Activated T-helper 1 cell treated with anti-CD3 and anti-CD28 coated beads, Interleukin-12 subunit alpha, Interleukin-12 subunit beta, Interleukin-2, Interleukin-4 antibody, amounts not matched to agents 30 ng/mL and 10 ng/mL and 1 ng/mL, durations not matched to agents 14 hours and 24 hours and 36 hours (primary cell): Measurements from ENCODE around the gene MUS81. TPM values are rescaled to one million over a fixed set of nuclear protein-coding genes. Genes with fewer than 3 reads are reported as not detected.

ENCODE experiments used
- DNase-seq: peaks from one replicate; pipeline ENCODE4 v3.0.0; 2021; ENCODE audit warnings: low spot score
- H3K27ac Mint-ChIP-seq: one replicate; pipeline ENCODE4 v1.8.0; 2021; ENCODE audit warnings: mild to moderate bottlenecking, mixed read lengths
- H3K27me3 Mint-ChIP-seq: one replicate; pipeline ENCODE4 v1.8.0; 2022; ENCODE audit warnings: mild to moderate bottlenecking, moderate library complexity, mixed read lengths; ENCODE audit not compliant: insufficient read depth
- H3K36me3 Mint-ChIP-seq: one replicate; pipeline ENCODE4 v1.8.0; 2021; ENCODE audit warnings: low read depth, mixed read lengths
- H3K4me1 Mint-ChIP-seq: one replicate; pipeline ENCODE4 v1.8.0; 2021; ENCODE audit warnings: low read depth, mixed read lengths
- H3K4me3 Mint-ChIP-seq: one replicate; pipeline ENCODE4 v1.8.0; 2021; ENCODE audit warnings: mild to moderate bottlenecking, moderate library complexity, mixed read lengths
- H3K9me3 Mint-ChIP-seq: one replicate; pipeline ENCODE4 v1.8.0; 2021; ENCODE audit warnings: mixed read lengths
- intact Hi-C: fragments of 100-400 bp; cut with micrococcal nuclease; formaldehyde crosslinking; loops from one replicate; pipeline ENCODE4 v1.15.1; 2024
- total RNA-seq: library from RNA; stranded (reverse); gene quantifications from 2 replicates; pipeline ENCODE4 v1.2.3, GENCODE V29; 2022

The MUS81 gene
- total RNA-seq, 1 donor from 2014 or later: 77.7 TPM

- Mint-ChIP-seq H3K36me3 (peaks cover 23% of the 10 kb centered on the region), H3K4me1 (peaks cover 33% of the 10 kb centered on the region)
- intact Hi-C loops: no loop called here
Observed at GRCh38 chr11:65898656-65899355, 38.6 kb downstream of the MUS81 start.

GRCh38 chr11:65899356-65900124 lies 39.3 kb downstream of the MUS81 start:
- intact Hi-C loops: loop anchor here (1.0 to 2.0 kb wide), 6 partner anchors 9 to 103 kb away; partner anchors contain the start of genes BANF1, C11orf68, CCDC85B and CFL1
- Mint-ChIP-seq H3K9me3 (no peaks in the 10 kb centered on the region), H3K36me3 (peaks cover 20% of the 10 kb centered on the region), H3K27ac (peak overlapping the region; percentile 58), H3K27me3 (peaks cover 8% of the 10 kb centered on the region), H3K4me1 (peaks cover 26% of the 10 kb centered on the region), H3K4me3 (peak overlapping the region; percentile 82)
- DNase-seq: peak; percentile 57

More at GRCh38 chr11:65898656-65899355, 38.6 kb downstream of the MUS81 start:
- no peak for DNase-seq
- Mint-ChIP-seq H3K9me3 (no peaks in the 10 kb centered on the region), H3K4me3 (peak overlapping the region; percentile 84), H3K27ac (peak overlapping the region; percentile 82), H3K27me3 (peaks cover 4% of the 10 kb centered on the region)

GRCh38 chr11:65900125-65900898 lies 40.1 kb downstream of the MUS81 start, which contains the start of gene FOSL1:
Gene FOSL1 (minus strand): TSS chr11:65900388. CDS start chr11:65900339, 49 bp downstream.
- no peaks in the 10 kb centered on the region for H3K9me3 Mint-ChIP-seq
- H3K4me1 Mint-ChIP-seq: peaks cover 23% of the 10 kb centered on the region
- H3K36me3 Mint-ChIP-seq: peaks cover 17% of the 10 kb centered on the region
- peak within 1 kb of the TSS; percentile 67 for H3K27ac Mint-ChIP-seq
- peaks cover 9% of the 10 kb centered on the region for H3K27me3 Mint-ChIP-seq
- peak within 1 kb of the TSS; percentile 82 for H3K4me3 Mint-ChIP-seq
- intact Hi-C loops: loop anchor here (1.0 to 2.0 kb wide), 6 partner anchors 10 to 102 kb away; partner anchors contain the start of genes BANF1, C11orf68, CCDC85B and CFL1
- peak; percentile 89 for DNase-seq

GRCh38 chr11:65900899-65901180 lies 40.6 kb downstream of the MUS81 start:
- Mint-ChIP-seq H3K4me1 (peaks cover 18% of the 10 kb centered on the region), H3K27me3 (peaks cover 11% of the 10 kb centered on the region), H3K4me3 (peak overlapping the region; percentile 68), H3K9me3 (no peaks in the 10 kb centered on the region), H3K36me3 (peaks cover 13% of the 10 kb centered on the region), H3K27ac (peak overlapping the region; percentile 67)
- no peak for DNase-seq
- intact Hi-C loops: loop anchor here (1.0 to 2.0 kb wide), 6 partner anchors 11 to 101 kb away; partner anchors contain the start of genes BANF1, C11orf68, CCDC85B and CFL1

- no peak overlapping the region for H3K4me3 Mint-ChIP-seq
- peaks cover 22% of the 10 kb centered on the region for H3K27me3 Mint-ChIP-seq
- H3K27ac Mint-ChIP-seq: no peak overlapping the region
- H3K9me3 Mint-ChIP-seq: no peaks in the 10 kb centered on the region
- intact Hi-C loops: no loop called here
- H3K4me1 Mint-ChIP-seq: peaks cover 6% of the 10 kb centered on the region
- DNase-seq: no peak
- H3K36me3 Mint-ChIP-seq: no peaks in the 10 kb centered on the region
Observed at GRCh38 chr11:65903068-65903481, 42.8 kb downstream of the MUS81 start.

- no peak for DNase-seq
- Mint-ChIP-seq H3K4me1 (peaks cover 6% of the 10 kb centered on the region), H3K27ac (no peak overlapping the region), H3K36me3 (no peaks in the 10 kb centered on the region), H3K27me3 (peaks cover 22% of the 10 kb centered on the region), H3K9me3 (no peaks in the 10 kb centered on the region), H3K4me3 (no peak overlapping the region)
- intact Hi-C loops: no loop called here
Observed at GRCh38 chr11:65903715-65904114, 43.5 kb downstream of the MUS81 start.

GRCh38 chr11:65906602-65907001 lies 46.4 kb downstream of the MUS81 start:
- Mint-ChIP-seq H3K27me3 (peaks cover 25% of the 10 kb centered on the region), H3K27ac (no peak overlapping the region), H3K9me3 (no peaks in the 10 kb centered on the region), H3K4me1 (peaks cover 14% of the 10 kb centered on the region), H3K4me3 (no peak overlapping the region), H3K36me3 (no peaks in the 10 kb centered on the region)
- DNase-seq: no peak
- intact Hi-C loops: no loop called here

- Mint-ChIP-seq H3K27me3 (peaks cover 22% of the 10 kb centered on the region), H3K27ac (no peak overlapping the region), H3K4me3 (no peak overlapping the region), H3K4me1 (peaks cover 8% of the 10 kb centered on the region), H3K9me3 (no peaks in the 10 kb centered on the region), H3K36me3 (no peaks in the 10 kb centered on the region)
- intact Hi-C loops: no loop called here
- DNase-seq: no peak
Observed at GRCh38 chr11:65907878-65908277, 47.6 kb downstream of the MUS81 start.

- Mint-ChIP-seq H3K27me3 (peaks cover 9% of the 10 kb centered on the region), H3K4me3 (no peak overlapping the region), H3K36me3 (peaks cover 10% of the 10 kb centered on the region), H3K9me3 (no peaks in the 10 kb centered on the region), H3K4me1 (peaks cover 17% of the 10 kb centered on the region), H3K27ac (no peak overlapping the region)
- intact Hi-C loops: no loop called here
- DNase-seq: no peak
Observed at GRCh38 chr11:65911682-65912568, 51.7 kb downstream of the MUS81 start.

GRCh38 chr11:65912845-65913244 lies 52.6 kb downstream of the MUS81 start:
- H3K36me3 Mint-ChIP-seq: peaks cover 13% of the 10 kb centered on the region
- H3K27me3 Mint-ChIP-seq: peaks cover 3% of the 10 kb centered on the region
- no peaks in the 10 kb centered on the region for H3K9me3 Mint-ChIP-seq
- intact Hi-C loops: no loop called here
- DNase-seq: no peak
- H3K27ac Mint-ChIP-seq: no peak overlapping the region
- peaks cover 20% of the 10 kb centered on the region for H3K4me1 Mint-ChIP-seq
- no peak overlapping the region for H3K4me3 Mint-ChIP-seq

- Mint-ChIP-seq H3K4me3 (peak overlapping the region; percentile 19), H3K36me3 (peaks cover 15% of the 10 kb centered on the region), H3K4me1 (peaks cover 16% of the 10 kb centered on the region), H3K27me3 (no peaks in the 10 kb centered on the region), H3K9me3 (no peaks in the 10 kb centered on the region), H3K27ac (no peak overlapping the region)
- intact Hi-C loops: no loop called here
- no peak for DNase-seq
Observed at GRCh38 chr11:65915101-65915820, 55.0 kb downstream of the MUS81 start.
